ENCODE measurements around the gene CAPN12. TPM values are rescaled to one million over a fixed set of nuclear protein-coding genes. Genes with fewer than 3 reads are reported as not detected.

CAPN12 gene
- total RNA-seq, 1 experiment from 2014 or later = 3.0 TPM

GRCh38 chr19:38718747-38719543, 25.3 kb downstream of the CAPN12 start:
- Histone ChIP-seq H3K27me3 (ENCODE audit: control insufficient read depth, insufficient read depth, low read length) (no peaks in the 10 kb centered on the region), H3K36me3 (replicated peaks; ENCODE audit: control insufficient read depth, insufficient read depth, low read length) (peaks cover 75% of the 10 kb centered on the region), H3K4me3 (ENCODE audit: insufficient read depth, low read depth, low read length) (no peak overlapping the region)
- DNase-seq = peak; percentile 91

GRCh38 chr19:38717855-38718254, 26.4 kb downstream of the CAPN12 start:
- no peak for DNase-seq
- Histone ChIP-seq H3K36me3 (replicated peaks; ENCODE audit: control insufficient read depth, insufficient read depth, low read length) (peaks cover 70% of the 10 kb centered on the region), H3K4me3 (ENCODE audit: insufficient read depth, low read depth, low read length) (no peak overlapping the region), H3K27me3 (ENCODE audit: control insufficient read depth, insufficient read depth, low read length) (no peaks in the 10 kb centered on the region)

- no peaks in the 10 kb centered on the region for H3K27me3 ChIP-seq (ENCODE audit: control insufficient read depth, insufficient read depth, low read length)
- DNase-seq = no peak
- peaks cover 71% of the 10 kb centered on the region for H3K36me3 ChIP-seq (replicated peaks; ENCODE audit: control insufficient read depth, insufficient read depth, low read length)
- H3K4me3 ChIP-seq (ENCODE audit: insufficient read depth, low read depth, low read length) = no peak overlapping the region
Measured at GRCh38 chr19:38717051-38717450, 27.2 kb downstream of the CAPN12 start.

- Histone ChIP-seq H3K27me3 (ENCODE audit: control insufficient read depth, insufficient read depth, low read length) (no peaks in the 10 kb centered on the region), H3K36me3 (replicated peaks; ENCODE audit: control insufficient read depth, insufficient read depth, low read length) (peaks cover 70% of the 10 kb centered on the region), H3K4me3 (ENCODE audit: insufficient read depth, low read depth, low read length) (no peak overlapping the region)
- no peak for DNase-seq
Measured at GRCh38 chr19:38715555-38715954, 28.7 kb downstream of the CAPN12 start.

- no peaks in the 10 kb centered on the region for H3K27me3 ChIP-seq (ENCODE audit: control insufficient read depth, insufficient read depth, low read length)
- H3K36me3 ChIP-seq (replicated peaks; ENCODE audit: control insufficient read depth, insufficient read depth, low read length) = peaks cover 72% of the 10 kb centered on the region
- H3K4me3 ChIP-seq (ENCODE audit: insufficient read depth, low read depth, low read length) = no peak overlapping the region
- no peak for DNase-seq
Measured at GRCh38 chr19:38714354-38714778, 29.9 kb downstream of the CAPN12 start.

- Histone ChIP-seq H3K27me3 (ENCODE audit: control insufficient read depth, insufficient read depth, low read length) (no peaks in the 10 kb centered on the region), H3K4me3 (ENCODE audit: insufficient read depth, low read depth, low read length) (no peak overlapping the region), H3K36me3 (replicated peaks; ENCODE audit: control insufficient read depth, insufficient read depth, low read length) (peaks cover 73% of the 10 kb centered on the region)
- DNase-seq = no peak
Measured at GRCh38 chr19:38713865-38714264, 30.4 kb downstream of the CAPN12 start.

GRCh38 chr19:38713227-38713649, 31.0 kb downstream of the CAPN12 start:
- Histone ChIP-seq H3K4me3 (ENCODE audit: insufficient read depth, low read depth, low read length) (no peak overlapping the region), H3K36me3 (replicated peaks; ENCODE audit: control insufficient read depth, insufficient read depth, low read length) (peaks cover 75% of the 10 kb centered on the region)

GRCh38 chr19:38712161-38712748, 32.0 kb downstream of the CAPN12 start:
- Histone ChIP-seq H3K4me3 (ENCODE audit: insufficient read depth, low read depth, low read length) (no peak overlapping the region), H3K36me3 (replicated peaks; ENCODE audit: control insufficient read depth, insufficient read depth, low read length) (peaks cover 76% of the 10 kb centered on the region), H3K27me3 (ENCODE audit: control insufficient read depth, insufficient read depth, low read length) (no peaks in the 10 kb centered on the region)
- DNase-seq = no peak

More at GRCh38 chr19:38713227-38713649, 31.0 kb downstream of the CAPN12 start:
- no peaks in the 10 kb centered on the region for H3K27me3 ChIP-seq (ENCODE audit: control insufficient read depth, insufficient read depth, low read length)
- DNase-seq = no peak

GRCh38 chr19:38711726-38712153, 32.5 kb downstream of the CAPN12 start:
- no peak for DNase-seq
- Histone ChIP-seq H3K4me3 (ENCODE audit: insufficient read depth, low read depth, low read length) (no peak overlapping the region), H3K36me3 (replicated peaks; ENCODE audit: control insufficient read depth, insufficient read depth, low read length) (peaks cover 80% of the 10 kb centered on the region), H3K27me3 (ENCODE audit: control insufficient read depth, insufficient read depth, low read length) (no peaks in the 10 kb centered on the region)

GRCh38 chr19:38710928-38711725, 33.1 kb downstream of the CAPN12 start:
- Histone ChIP-seq H3K4me3 (ENCODE audit: insufficient read depth, low read depth, low read length) (no peak overlapping the region), H3K27me3 (ENCODE audit: control insufficient read depth, insufficient read depth, low read length) (no peaks in the 10 kb centered on the region), H3K36me3 (replicated peaks; ENCODE audit: control insufficient read depth, insufficient read depth, low read length) (peaks cover 81% of the 10 kb centered on the region)
- no peak for DNase-seq

GRCh38 chr19:38710416-38710702, 33.9 kb downstream of the CAPN12 start:
- no peak overlapping the region for H3K4me3 ChIP-seq (ENCODE audit: insufficient read depth, low read depth, low read length)
- peaks cover 86% of the 10 kb centered on the region for H3K36me3 ChIP-seq (replicated peaks; ENCODE audit: control insufficient read depth, insufficient read depth, low read length)
- DNase-seq = no peak
- H3K27me3 ChIP-seq (ENCODE audit: control insufficient read depth, insufficient read depth, low read length) = no peaks in the 10 kb centered on the region

- H3K27me3 ChIP-seq (ENCODE audit: control insufficient read depth, insufficient read depth, low read length) = no peaks in the 10 kb centered on the region
- DNase-seq = no peak
- H3K36me3 ChIP-seq (replicated peaks; ENCODE audit: control insufficient read depth, insufficient read depth, low read length) = peaks cover 89% of the 10 kb centered on the region
- H3K4me3 ChIP-seq (ENCODE audit: insufficient read depth, low read depth, low read length) = no peak overlapping the region
Measured at GRCh38 chr19:38709671-38710415, 34.4 kb downstream of the CAPN12 start.

GRCh38 chr19:38709119-38709518, 35.2 kb downstream of the CAPN12 start:
- Histone ChIP-seq H3K27me3 (ENCODE audit: control insufficient read depth, insufficient read depth, low read length) (no peaks in the 10 kb centered on the region), H3K36me3 (replicated peaks; ENCODE audit: control insufficient read depth, insufficient read depth, low read length) (peaks cover 89% of the 10 kb centered on the region), H3K4me3 (ENCODE audit: insufficient read depth, low read depth, low read length) (no peak overlapping the region)
- DNase-seq = no peak

- H3K36me3 ChIP-seq (replicated peaks; ENCODE audit: control insufficient read depth, insufficient read depth, low read length) = peaks cover 89% of the 10 kb centered on the region
- no peaks in the 10 kb centered on the region for H3K27me3 ChIP-seq (ENCODE audit: control insufficient read depth, insufficient read depth, low read length)
- DNase-seq = no peak
- no peak overlapping the region for H3K4me3 ChIP-seq (ENCODE audit: insufficient read depth, low read depth, low read length)
Measured at GRCh38 chr19:38708413-38709024, 35.8 kb downstream of the CAPN12 start.

All from H7 (cell line).